ENCODE results near the gene H1-8.
"Not testable (repeated sequence)": the region's sequence is repeated elsewhere in the genome, so short reads cannot be mapped to it uniquely, and the experiment has no call there.

The H1-8 gene

DNA sequence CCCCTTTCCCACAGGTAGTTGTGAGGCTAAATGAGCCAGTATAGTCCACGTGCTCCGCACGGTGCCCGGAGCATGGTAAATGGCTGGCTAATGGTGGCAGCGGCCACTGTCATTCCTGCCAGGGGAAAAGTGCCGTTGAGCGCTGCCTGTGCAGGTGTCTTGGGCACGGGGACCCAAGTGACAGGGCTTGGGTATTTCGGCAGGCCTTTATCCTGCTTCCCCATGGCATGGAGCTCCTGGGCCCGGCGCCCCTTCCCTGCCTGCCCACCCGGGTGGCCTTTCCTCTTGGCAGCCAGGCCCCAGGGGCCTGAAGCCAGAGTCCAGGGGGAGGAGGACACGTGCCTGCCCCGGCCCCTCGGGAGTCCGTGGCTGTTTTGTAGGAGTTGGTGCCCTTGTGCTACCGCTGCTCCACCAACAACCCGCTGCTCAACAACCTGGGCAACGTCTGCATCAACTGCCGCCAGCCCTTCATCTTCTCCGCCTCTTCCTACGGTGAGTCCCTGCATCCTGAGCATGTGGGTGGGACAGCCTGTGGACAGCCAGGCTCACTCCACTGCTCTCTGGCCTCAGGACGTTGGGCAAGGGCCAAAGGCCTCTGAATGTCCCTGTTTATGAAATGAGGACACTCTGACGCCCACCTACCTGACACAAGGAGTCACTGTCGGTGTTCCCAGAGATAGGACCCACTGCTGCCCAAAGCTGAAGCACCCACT lies 27.7 kb upstream of the H1-8 start:
- not testable (repeated sequence) for DNase-seq

DNA sequence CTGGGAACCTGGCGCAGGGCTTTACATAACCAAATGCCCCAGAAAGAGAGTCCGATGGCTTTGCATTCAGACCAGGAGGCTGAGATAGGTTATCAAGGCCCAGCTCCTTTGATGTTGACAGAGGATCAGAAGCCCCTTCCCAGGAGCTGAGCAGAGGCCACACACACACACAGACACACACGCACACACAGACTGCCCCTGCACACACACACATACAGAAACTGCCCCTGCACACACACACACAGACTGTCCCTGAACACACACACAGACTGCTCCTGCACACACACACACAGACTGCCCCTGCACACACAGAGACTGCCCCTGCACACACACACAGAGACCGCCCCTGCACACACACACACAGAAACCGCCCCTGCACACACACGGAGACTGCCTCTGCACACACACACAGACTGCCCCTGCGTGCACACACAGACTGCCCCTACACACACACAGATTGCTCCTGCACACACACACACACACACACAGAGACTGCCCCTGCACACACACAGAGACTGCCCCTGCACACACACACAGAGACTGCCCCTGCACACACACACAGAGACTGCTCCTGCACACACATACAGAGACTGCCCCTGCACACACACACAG lies 27.0 kb upstream of the H1-8 start:
- DNase-seq = not testable (repeated sequence)

DNA sequence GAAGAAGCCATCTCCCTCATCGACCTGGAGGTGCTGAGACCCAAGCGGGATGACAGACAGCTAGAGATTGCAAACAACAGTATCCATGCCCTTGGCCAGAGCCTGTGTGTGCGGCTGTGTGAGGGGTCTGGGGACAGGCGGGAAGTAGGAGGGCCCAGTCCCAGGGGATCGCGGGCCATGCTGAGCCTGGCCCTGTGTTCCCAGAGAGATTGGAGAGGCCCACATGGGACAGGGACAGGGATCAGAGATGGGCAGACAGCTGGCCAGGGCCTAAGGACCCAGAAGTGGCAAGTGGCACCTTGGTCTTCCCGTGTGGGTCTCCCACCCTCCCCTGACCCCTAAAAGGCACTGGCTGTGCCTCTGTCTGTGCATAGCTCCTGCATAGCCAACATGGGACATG lies 25.5 kb upstream of the H1-8 start:
- no peak for DNase-seq

DNA sequence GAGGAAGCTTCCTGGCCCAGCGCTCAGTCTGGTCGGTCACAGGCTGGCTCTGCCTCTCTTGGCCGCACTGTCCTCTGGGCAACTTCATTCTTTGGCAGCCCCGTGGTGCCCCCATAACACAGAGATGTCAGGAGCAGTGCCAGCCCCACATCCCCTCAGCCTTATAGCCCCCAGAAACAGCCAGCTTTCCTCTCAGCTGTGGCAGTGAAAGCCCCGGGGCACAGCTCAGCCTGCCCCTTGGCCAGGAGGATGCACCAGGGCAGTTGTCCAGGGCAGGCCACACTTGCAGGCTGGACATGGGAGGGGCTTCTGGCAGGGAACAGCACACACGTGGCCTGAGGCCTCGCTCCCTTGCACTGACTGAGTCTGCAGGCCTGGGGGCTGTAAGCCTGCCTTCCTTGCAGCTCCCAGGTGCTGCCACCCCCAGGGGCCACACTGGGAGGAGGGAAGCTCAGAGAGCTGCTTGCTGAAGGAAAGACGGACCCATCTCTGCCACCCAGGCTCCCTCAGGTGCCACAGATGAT lies 24.9 kb upstream of the H1-8 start:
- DNase-seq = no peak

DNA sequence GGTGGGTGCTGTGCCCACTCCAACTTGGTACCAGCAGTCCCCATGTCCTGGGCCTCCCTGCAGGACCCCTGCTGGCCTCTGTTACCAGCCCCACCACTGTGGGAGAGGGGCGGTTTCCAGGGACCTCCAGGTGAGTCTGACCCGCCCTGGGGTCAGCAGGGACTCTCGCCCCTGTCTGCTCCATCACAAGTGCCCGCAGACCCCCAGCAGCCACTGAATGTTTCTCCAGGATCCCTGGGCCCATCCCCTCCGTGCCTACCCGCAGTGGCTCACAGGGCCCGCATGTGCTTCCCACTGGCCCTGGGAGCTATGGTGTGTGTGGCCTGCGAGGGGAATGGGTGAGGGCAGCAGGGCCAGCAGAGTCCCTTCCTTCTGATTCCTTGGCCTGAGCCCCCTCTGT lies 24.4 kb upstream of the H1-8 start:
- no peak for DNase-seq

DNA sequence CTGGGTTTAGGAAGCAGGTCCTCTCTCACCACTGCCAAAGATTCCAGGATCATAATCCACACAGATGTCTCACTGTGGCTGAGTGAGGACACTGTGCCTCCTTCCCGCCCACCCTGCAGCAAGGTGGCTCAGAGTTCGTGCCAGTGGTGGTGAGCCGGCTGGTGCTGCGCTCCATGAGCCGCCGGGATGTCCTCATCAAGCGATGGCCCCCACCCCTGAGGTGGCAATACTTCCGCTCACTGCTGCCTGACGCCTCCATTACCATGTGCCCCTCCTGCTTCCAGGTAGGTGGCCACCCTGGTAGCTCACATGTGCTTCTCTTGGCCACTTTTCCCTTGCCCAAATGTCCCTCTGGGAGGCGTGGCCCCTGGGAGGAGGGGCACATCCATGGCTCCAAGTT lies 23.5 kb upstream of the H1-8 start:
- DNase-seq = no peak

DNA sequence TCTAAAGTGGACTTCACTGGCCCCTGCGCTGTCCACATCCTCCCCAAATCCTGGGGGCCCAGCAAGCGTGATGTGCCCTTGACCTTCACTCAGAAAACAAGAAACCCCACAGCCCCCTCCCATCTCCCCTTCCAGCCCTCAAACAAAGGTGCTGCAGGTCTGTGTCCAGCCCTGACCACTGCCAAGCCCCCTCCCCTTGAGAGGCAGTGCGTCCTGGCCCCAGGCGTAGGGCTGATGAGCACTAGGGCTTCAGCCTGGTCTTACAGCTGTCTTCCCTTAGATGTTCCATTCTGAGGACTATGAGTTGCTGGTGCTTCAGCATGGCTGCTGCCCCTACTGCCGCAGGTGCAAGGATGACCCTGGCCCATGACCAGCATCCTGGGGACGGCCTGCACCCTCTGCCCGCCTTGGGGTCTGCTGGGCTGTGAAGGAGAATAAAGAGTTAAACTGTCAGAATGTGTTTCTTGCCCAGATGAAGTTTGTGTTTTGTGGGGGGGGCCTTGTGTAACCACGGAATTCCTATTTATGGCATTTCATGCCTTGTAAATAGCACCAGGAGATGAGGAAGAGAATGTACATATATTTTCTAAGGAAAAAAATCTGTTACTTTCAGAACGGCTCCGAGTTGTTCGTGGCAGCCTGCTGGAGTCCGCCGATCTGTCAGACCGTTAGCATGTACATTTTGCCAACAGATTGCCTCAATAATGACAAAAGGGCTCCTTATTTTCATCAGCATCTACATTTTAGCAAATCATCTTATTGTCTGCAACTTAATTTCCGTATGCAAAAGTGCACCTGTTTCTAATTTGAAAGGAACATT lies 22.9 kb upstream of the H1-8 start:
- no peak for DNase-seq

DNA sequence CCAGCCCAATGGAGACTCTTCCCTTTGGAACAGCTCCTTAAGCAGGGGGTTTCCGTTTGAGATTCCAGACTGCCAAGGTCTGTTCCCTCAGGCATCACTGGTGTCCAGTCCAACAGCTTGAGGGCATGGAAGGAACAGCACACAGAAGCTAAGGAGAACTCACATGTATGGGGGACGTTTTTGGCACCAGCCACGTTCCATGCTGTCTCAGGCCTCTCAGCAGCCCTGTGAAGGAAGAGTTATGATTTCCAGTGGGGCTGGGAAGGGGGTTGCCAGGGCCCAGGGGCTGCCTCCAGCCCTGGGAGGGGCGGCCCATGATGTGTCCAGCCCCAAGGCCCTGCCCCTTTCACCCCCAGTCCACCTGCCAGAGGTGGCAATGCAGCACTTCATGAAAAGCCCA lies 22.0 kb upstream of the H1-8 start:
- no peak for DNase-seq

DNA sequence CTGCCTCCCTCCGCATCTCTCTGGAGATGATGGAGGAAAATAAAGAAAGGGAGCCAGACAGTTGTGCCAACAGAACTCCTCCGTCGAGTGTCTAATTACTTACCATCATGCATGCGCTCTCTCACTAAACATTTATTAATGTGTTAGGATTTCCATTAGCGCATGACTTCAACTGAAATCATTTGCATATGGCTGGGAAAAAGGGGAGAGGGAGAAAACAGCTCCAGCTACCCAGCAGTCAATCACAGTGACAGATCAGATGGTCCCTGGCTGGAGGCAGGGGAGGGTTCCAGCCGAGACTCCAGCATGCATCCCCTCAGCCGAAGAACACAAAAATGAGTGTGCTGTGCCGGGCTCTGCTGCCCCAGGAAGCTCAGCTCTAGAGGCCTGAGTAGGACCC lies 21.4 kb upstream of the H1-8 start:
- DNase-seq = no peak

DNA sequence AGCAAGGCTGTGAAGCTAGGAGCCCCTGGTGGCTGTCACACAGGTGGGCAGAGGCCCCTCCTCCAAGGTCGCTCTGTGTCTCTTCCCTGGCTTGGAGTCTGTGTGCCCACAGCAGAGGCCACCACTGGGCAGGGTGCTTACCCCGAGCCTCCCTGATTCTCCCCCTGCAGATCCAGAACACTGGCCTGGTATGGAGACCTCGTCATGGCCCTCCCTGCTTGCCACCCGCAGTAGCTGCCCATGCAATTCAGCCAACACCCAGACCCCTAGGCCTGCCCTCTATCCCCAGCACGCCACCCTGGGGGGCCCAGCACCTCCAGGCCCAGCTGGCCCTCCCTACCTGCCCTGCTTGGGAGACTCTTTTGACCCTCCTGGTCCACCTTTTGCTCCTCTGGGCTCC lies 20.0 kb upstream of the H1-8 start:
- DNase-seq = no peak

DNA sequence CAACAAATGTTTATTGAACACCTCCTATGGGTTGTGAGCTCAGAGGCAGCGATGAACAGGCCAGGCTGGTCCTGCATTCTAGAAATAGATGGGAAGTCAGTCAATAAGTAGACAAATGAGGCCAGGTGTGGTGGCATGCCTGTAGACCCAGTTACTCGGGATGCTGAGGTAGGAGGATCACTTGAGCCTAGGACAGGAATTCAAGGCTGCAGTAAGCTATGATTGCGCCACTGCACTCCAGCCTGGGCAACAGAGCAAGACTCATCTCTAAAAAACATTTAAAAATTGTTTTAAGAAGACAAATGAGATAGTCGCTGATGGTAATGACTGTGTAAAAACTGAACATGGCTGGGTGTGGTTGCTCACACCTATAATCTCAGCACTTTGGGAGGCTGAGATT lies 18.9 kb upstream of the H1-8 start:
- DNase-seq = no peak

DNA sequence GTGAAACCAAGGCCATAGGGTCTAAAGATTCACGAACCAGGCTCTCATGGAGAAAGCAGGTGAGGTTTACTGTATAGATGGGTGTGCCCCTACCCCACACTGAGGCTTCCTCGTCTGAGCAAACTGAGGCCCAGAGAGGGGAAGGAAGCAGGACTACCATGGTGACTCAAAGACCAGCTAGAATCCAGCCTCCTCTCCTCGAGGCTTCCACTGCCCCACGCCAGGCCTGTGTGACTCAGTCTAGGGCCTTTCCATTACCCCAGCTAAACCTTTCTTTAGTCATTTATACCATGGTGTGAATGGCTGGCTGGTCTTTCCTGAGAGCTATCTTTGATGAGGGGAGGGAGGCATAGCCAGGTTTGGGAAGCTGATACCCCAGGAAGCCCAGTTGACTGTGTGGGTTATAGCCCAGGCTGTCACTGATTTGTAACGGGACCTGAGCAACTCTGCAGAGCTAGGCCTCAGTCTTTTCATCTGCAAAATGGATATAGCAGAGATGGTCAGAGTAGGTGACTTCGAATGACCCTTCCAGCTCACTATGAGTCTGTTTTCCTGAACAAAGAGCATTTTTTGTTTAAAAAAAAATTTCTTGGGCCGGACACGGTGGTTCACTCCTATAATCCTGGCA lies 17.5 kb upstream of the H1-8 start:
- DNase-seq = no peak

DNA sequence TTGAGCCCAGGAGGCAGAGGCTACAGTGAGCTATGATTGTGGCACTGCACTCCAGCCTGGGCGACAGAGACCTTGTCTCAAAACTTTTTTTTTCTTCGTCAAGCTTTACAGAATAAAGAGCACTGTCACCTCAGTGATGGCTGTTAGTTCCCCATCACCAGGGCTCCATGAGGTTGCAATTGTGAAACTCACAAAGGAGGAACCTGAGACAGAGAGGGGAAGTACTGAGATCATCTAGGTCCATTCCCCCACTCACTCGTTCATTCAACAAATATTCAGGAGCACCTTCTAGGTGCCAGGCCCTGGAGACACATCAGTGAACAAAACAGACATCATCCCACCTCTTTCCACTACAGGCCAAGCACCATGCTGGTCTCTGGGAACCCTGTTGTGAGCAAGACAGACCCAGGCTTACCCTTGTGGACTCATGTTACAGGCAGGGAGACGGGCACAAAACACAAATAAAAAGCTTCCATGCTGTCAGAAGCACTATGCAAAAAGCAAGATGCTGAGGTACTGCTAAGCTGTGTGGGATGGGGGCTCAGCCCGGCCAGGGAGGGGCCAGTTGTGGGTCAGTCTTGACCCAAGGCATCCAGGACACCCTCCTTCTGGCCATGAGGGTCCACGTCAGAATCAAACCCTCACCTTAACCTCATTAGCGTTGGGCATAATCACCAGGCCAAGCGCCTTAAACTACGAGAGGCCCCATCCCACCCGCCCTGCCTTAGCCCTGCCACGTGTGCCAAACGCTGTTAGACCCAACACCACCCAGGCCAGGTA lies 16.7 kb upstream of the H1-8 start:
- no peak for DNase-seq

DNA sequence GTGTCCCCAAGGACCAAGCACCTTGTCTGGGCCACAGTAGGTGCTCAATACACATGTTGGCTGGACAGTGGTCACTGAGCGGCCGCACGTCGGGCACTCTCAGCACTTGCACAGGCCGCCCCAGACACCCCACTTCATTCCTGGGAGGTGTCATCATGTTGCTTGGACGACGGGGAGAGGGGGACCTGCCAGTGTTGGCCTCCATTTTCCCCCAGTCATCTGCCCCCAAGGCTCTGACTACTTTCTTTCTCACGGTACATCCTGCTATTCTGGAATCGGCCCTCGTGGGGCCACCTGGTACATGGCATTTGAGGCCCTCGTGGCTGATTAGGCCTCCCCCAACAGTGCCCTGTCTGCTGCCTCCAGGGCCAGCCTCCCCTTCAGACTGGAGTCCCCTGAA lies 15.7 kb upstream of the H1-8 start:
- DNase-seq = no peak

DNA sequence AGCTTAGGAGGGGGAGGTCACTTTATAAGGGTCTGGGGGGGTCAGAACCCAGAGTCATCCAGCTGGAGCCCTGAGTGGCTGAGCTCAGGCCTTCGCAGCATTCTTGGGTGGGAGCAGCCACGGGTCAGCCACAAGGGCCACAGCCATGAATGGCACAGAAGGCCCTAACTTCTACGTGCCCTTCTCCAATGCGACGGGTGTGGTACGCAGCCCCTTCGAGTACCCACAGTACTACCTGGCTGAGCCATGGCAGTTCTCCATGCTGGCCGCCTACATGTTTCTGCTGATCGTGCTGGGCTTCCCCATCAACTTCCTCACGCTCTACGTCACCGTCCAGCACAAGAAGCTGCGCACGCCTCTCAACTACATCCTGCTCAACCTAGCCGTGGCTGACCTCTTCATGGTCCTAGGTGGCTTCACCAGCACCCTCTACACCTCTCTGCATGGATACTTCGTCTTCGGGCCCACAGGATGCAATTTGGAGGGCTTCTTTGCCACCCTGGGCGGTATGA lies 14.3 kb upstream of the H1-8 start, which contains the start of gene RHO:
Gene RHO (plus strand): TSS at position 51 of the 512 bp plus-strand sequence. CDS start 95 bp downstream, at position 146.
- DNase-seq = no peak

DNA sequence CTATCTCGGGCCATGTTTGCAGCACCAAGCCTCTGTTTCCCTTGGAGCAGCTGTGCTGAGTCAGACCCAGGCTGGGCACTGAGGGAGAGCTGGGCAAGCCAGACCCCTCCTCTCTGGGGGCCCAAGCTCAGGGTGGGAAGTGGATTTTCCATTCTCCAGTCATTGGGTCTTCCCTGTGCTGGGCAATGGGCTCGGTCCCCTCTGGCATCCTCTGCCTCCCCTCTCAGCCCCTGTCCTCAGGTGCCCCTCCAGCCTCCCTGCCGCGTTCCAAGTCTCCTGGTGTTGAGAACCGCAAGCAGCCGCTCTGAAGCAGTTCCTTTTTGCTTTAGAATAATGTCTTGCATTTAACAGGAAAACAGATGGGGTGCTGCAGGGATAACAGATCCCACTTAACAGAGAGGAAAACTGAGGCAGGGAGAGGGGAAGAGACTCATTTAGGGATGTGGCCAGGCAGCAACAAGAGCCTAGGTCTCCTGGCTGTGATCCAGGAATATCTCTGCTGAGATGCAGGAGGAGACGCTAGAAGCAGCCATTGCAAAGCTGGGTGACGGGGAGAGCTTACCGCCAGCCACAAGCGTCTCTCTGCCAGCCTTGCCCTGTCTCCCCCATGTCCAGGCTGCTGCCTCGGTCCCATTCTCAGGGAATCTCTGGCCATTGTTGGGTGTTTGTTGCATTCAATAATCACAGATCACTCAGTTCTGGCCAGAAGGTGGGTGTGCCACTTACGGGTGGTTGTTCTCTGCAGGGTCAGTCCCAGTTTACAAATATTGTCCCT lies 13.4 kb upstream of the H1-8 start:
- DNase-seq = no peak

DNA sequence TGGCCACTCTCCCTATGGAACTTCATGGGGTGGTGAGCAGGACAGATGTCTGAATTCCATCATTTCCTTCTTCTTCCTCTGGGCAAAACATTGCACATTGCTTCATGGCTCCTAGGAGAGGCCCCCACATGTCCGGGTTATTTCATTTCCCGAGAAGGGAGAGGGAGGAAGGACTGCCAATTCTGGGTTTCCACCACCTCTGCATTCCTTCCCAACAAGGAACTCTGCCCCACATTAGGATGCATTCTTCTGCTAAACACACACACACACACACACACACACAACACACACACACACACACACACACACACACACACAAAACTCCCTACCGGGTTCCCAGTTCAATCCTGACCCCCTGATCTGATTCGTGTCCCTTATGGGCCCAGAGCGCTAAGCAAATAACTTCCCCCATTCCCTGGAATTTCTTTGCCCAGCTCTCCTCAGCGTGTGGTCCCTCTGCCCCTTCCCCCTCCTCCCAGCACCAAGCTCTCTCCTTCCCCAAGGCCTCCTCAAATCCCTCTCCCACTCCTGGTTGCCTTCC lies 12.7 kb upstream of the H1-8 start:
- peak; percentile 55 for DNase-seq

DNA sequence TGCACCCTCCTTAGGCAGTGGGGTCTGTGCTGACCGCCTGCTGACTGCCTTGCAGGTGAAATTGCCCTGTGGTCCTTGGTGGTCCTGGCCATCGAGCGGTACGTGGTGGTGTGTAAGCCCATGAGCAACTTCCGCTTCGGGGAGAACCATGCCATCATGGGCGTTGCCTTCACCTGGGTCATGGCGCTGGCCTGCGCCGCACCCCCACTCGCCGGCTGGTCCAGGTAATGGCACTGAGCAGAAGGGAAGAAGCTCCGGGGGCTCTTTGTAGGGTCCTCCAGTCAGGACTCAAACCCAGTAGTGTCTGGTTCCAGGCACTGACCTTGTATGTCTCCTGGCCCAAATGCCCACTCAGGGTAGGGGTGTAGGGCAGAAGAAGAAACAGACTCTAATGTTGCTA lies 12.2 kb upstream of the H1-8 start:
- no peak for DNase-seq

DNA sequence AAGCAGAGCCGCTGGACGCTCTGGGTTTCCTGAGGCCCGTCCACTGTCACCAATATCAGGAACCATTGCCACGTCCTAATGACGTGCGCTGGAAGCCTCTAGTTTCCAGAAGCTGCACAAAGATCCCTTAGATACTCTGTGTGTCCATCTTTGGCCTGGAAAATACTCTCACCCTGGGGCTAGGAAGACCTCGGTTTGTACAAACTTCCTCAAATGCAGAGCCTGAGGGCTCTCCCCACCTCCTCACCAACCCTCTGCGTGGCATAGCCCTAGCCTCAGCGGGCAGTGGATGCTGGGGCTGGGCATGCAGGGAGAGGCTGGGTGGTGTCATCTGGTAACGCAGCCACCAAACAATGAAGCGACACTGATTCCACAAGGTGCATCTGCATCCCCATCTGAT lies 11.3 kb upstream of the H1-8 start:
- DNase-seq = no peak

DNA sequence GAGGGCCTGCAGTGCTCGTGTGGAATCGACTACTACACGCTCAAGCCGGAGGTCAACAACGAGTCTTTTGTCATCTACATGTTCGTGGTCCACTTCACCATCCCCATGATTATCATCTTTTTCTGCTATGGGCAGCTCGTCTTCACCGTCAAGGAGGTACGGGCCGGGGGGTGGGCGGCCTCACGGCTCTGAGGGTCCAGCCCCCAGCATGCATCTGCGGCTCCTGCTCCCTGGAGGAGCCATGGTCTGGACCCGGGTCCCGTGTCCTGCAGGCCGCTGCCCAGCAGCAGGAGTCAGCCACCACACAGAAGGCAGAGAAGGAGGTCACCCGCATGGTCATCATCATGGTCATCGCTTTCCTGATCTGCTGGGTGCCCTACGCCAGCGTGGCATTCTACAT lies 10.7 kb upstream of the H1-8 start:
- no peak for DNase-seq

DNA sequence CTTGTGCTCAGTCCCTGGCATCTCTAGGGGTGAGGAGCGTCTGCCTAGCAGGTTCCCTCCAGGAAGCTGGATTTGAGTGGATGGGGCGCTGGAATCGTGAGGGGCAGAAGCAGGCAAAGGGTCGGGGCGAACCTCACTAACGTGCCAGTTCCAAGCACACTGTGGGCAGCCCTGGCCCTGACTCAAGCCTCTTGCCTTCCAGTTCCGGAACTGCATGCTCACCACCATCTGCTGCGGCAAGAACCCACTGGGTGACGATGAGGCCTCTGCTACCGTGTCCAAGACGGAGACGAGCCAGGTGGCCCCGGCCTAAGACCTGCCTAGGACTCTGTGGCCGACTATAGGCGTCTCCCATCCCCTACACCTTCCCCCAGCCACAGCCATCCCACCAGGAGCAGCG lies 9.6 kb upstream of the H1-8 start:
- DNase-seq = no peak

Data from right kidney (tissue), 1 donor.